HUES6 (cell line): ENCODE data around the gene USE1.

Source experiments
- H3K27ac ChIP-seq: 2 replicates; pipeline ENCODE4 v1.7.0; 2013; ENCODE audit warnings: low read depth, mild to moderate bottlenecking, low read length, inconsistent platforms
- H3K27me3 ChIP-seq: 2 replicates; pipeline ENCODE4 v1.6.1; 2013; ENCODE audit warnings: low read length; ENCODE audit not compliant: control insufficient read depth, insufficient read depth
- H3K36me3 ChIP-seq: 2 replicates; pipeline ENCODE4 v1.6.1; 2013; ENCODE audit warnings: low read length; ENCODE audit not compliant: control insufficient read depth, insufficient read depth
- H3K4me1 ChIP-seq: 2 replicates; pipeline ENCODE4 v1.6.1; 2013; ENCODE audit warnings: low read length; ENCODE audit not compliant: control insufficient read depth, insufficient read depth
- H3K4me3 ChIP-seq: 2 replicates; pipeline ENCODE4 v1.5.1; 2013; ENCODE audit warnings: low read depth, low read length
- H3K9ac ChIP-seq: one replicate; pipeline ENCODE4 v1.6.1; 2013; ENCODE audit warnings: mild to moderate bottlenecking, low read length
- H3K9me3 ChIP-seq: 2 replicates; pipeline ENCODE4 v1.6.1; 2013; ENCODE audit warnings: low read depth, low read length; ENCODE audit not compliant: control insufficient read depth, insufficient read depth

The USE1 gene

GRCh38 chr19:17206736-17207581 is 8.2 kb upstream of the USE1 start:
- H3K27ac ChIP-seq = no peak overlapping the region
- no peaks in the 10 kb centered on the region for H3K27me3 ChIP-seq
- no peaks in the 10 kb centered on the region for H3K9me3 ChIP-seq
- peaks cover 47% of the 10 kb centered on the region for H3K36me3 ChIP-seq
- H3K4me1 ChIP-seq = peaks cover 9% of the 10 kb centered on the region
- no peak overlapping the region for H3K9ac ChIP-seq
- no peak overlapping the region for H3K4me3 ChIP-seq

- Histone ChIP-seq H3K27ac (no peak overlapping the region), H3K9me3 (no peaks in the 10 kb centered on the region), H3K27me3 (no peaks in the 10 kb centered on the region), H3K4me3 (0 out of 2 replicates have a peak overlapping the region, but pooled peaks have one; percentile 23), H3K9ac (no peak overlapping the region), H3K36me3 (peaks cover 38% of the 10 kb centered on the region), H3K4me1 (peaks cover 9% of the 10 kb centered on the region)
Observed at GRCh38 chr19:17209126-17210036, 5.8 kb upstream of the USE1 start.

GRCh38 chr19:17210296-17210695 is 4.9 kb upstream of the USE1 start:
- H3K4me3 ChIP-seq = no peak overlapping the region
- no peaks in the 10 kb centered on the region for H3K9me3 ChIP-seq
- no peaks in the 10 kb centered on the region for H3K27me3 ChIP-seq
- no peak overlapping the region for H3K27ac ChIP-seq
- H3K36me3 ChIP-seq = peaks cover 38% of the 10 kb centered on the region
- H3K9ac ChIP-seq = no peak overlapping the region
- peaks cover 9% of the 10 kb centered on the region for H3K4me1 ChIP-seq

GRCh38 chr19:17211547-17212446 is 3.4 kb upstream of the USE1 start:
- no peaks in the 10 kb centered on the region for H3K27me3 ChIP-seq
- H3K36me3 ChIP-seq = peaks cover 24% of the 10 kb centered on the region
- peaks cover 17% of the 10 kb centered on the region for H3K4me1 ChIP-seq
- H3K9me3 ChIP-seq = no peaks in the 10 kb centered on the region
- H3K4me3 ChIP-seq = no peak overlapping the region
- H3K27ac ChIP-seq = no peak overlapping the region
- no peak overlapping the region for H3K9ac ChIP-seq

GRCh38 chr19:17213334-17213733 is 1.8 kb upstream of the USE1 start:
- Histone ChIP-seq H3K27ac (no peak overlapping the region), H3K9me3 (no peaks in the 10 kb centered on the region), H3K4me3 (no peak overlapping the region), H3K4me1 (peaks cover 17% of the 10 kb centered on the region), H3K36me3 (peaks cover 32% of the 10 kb centered on the region), H3K27me3 (no peaks in the 10 kb centered on the region), H3K9ac (no peak overlapping the region)

GRCh38 chr19:17214508-17215126 is 540 bp upstream of the USE1 start:
- H3K4me1 ChIP-seq = peaks cover 12% of the 10 kb centered on the region
- H3K27ac ChIP-seq = peak overlapping the region; percentile 94
- no peaks in the 10 kb centered on the region for H3K9me3 ChIP-seq
- peaks cover 39% of the 10 kb centered on the region for H3K36me3 ChIP-seq
- H3K4me3 ChIP-seq = peak overlapping the region; percentile 85
- H3K27me3 ChIP-seq = no peaks in the 10 kb centered on the region
- H3K9ac ChIP-seq = peak overlapping the region; percentile 94

GRCh38 chr19:17216058-17216670 is 1.0 kb downstream of the USE1 start:
- no peak overlapping the region for H3K9ac ChIP-seq
- H3K36me3 ChIP-seq = peaks cover 31% of the 10 kb centered on the region
- peaks cover 12% of the 10 kb centered on the region; the same call in 1 of the 2 replicates for H3K4me1 ChIP-seq
- H3K4me3 ChIP-seq = peak overlapping the region; percentile 85
- H3K9me3 ChIP-seq = no peaks in the 10 kb centered on the region
- no peak overlapping the region for H3K27ac ChIP-seq
- H3K27me3 ChIP-seq = no peaks in the 10 kb centered on the region

GRCh38 chr19:17219286-17219685 is 4.1 kb downstream of the USE1 start:
- no peak overlapping the region for H3K9ac ChIP-seq
- peaks cover 20% of the 10 kb centered on the region for H3K36me3 ChIP-seq
- no peaks in the 10 kb centered on the region for H3K9me3 ChIP-seq
- H3K27me3 ChIP-seq = no peaks in the 10 kb centered on the region
- H3K4me1 ChIP-seq = peaks cover 12% of the 10 kb centered on the region; the same call in 1 of the 2 replicates
- H3K27ac ChIP-seq = no peak overlapping the region
- H3K4me3 ChIP-seq = no peak overlapping the region

GRCh38 chr19:17220207-17220758 is 5.1 kb downstream of the USE1 start:
- peaks cover 12% of the 10 kb centered on the region; the same call in 1 of the 2 replicates for H3K4me1 ChIP-seq
- no peak overlapping the region for H3K27ac ChIP-seq
- H3K36me3 ChIP-seq = peaks cover 20% of the 10 kb centered on the region
- H3K27me3 ChIP-seq = no peaks in the 10 kb centered on the region
- no peak overlapping the region for H3K4me3 ChIP-seq
- no peak overlapping the region for H3K9ac ChIP-seq
- no peaks in the 10 kb centered on the region for H3K9me3 ChIP-seq
